Activated CD4-positive, alpha-beta T cell treated with anti-CD3 and anti-CD28 coated beads for 36 hours (primary cell): Measurements from ENCODE around the gene TFF2. TPM values are rescaled to one million over a fixed set of nuclear protein-coding genes. Genes with fewer than 3 reads are reported as not detected.

Experiments
- ATAC-seq: fragments of 200-7000 bp; cut with Tn5 transposase; one replicate; pipeline ENCODE4 v1.10.0; 2021; ENCODE audit warnings: mild to moderate bottlenecking, moderate library complexity
- CTCF ChIA-PET: fragments of 350-600 bp; sonication (Branson Sonifier 250); formaldehyde crosslinking; loops from one replicate; lab custom pipeline; 2021; ENCODE audit warnings: antibody characterized with exemption; lab: Charles Lee
- POLR2A ChIA-PET: fragments of 350-600 bp; sonication (Branson Sonifier 250); formaldehyde crosslinking; loops from one replicate; lab custom pipeline; 2021; ENCODE audit warnings: antibody characterized with exemption, inconsistent platforms; lab: Charles Lee
- DNase-seq: peaks from one replicate; pipeline ENCODE4 v3.0.0-alpha.2; 2020
- H3K27ac Mint-ChIP-seq: one replicate; pipeline ENCODE4 v1.8.0; 2021; ENCODE audit warnings: mixed read lengths
- H3K27me3 Mint-ChIP-seq: one replicate; pipeline ENCODE4 v1.8.0; 2021; ENCODE audit warnings: mixed read lengths
- H3K36me3 Mint-ChIP-seq: one replicate; pipeline ENCODE4 v1.8.0; 2021; ENCODE audit warnings: low read depth, mixed read lengths
- H3K4me1 Mint-ChIP-seq: one replicate; pipeline ENCODE4 v1.8.0; 2021; ENCODE audit warnings: mixed read lengths
- H3K4me3 Mint-ChIP-seq: one replicate; pipeline ENCODE4 v1.8.0; 2021; ENCODE audit warnings: mild to moderate bottlenecking, moderate library complexity, mixed read lengths
- H3K9me3 Mint-ChIP-seq: one replicate; pipeline ENCODE4 v1.8.0; 2021; ENCODE audit warnings: low read depth, mixed read lengths
- intact Hi-C, 2 experiments: fragments of 100-400 bp; cut with DNase I in 1 of 2; cut with micrococcal nuclease in 1 of 2; formaldehyde crosslinking; loops; one replicate each; pipeline versions ENCODE4 v1.14.2 to v1.15.1; 2022 to 2024; cut with DNase I, micrococcal nuclease
- total RNA-seq, 2 experiments: library from RNA; stranded (reverse); gene quantifications; one replicate each; pipeline ENCODE4 v1.2.3, GENCODE V29; 2021

Gene TFF2
- total RNA-seq, 2 experiments from 2014 or later: not detected

- H3K4me1 Mint-ChIP-seq: peaks cover 11% of the 10 kb centered on the region
- H3K27ac Mint-ChIP-seq: no peak overlapping the region
- POLR2A ChIA-PET: no interaction called here
- ATAC-seq (no peak), DNase-seq (no peak)
- H3K27me3 Mint-ChIP-seq: no peaks in the 10 kb centered on the region
- intact Hi-C loops: no loop called here
- H3K4me3 Mint-ChIP-seq: no peak overlapping the region
- peaks cover 3% of the 10 kb centered on the region for H3K36me3 Mint-ChIP-seq
- CTCF ChIA-PET: no interaction called here
- H3K9me3 Mint-ChIP-seq: no peaks in the 10 kb centered on the region
These were observed 15.0 kb upstream of the TFF2 start for GRCh38 chr21:42365770-42366169.

GRCh38 chr21:42364304-42364865, 13.6 kb upstream of the TFF2 start:
- intact Hi-C loops: no loop called here
- CTCF ChIA-PET: no interaction called here
- Mint-ChIP-seq H3K9me3 (no peaks in the 10 kb centered on the region), H3K27me3 (no peaks in the 10 kb centered on the region), H3K4me3 (no peak overlapping the region), H3K27ac (no peak overlapping the region), H3K4me1 (peaks cover 8% of the 10 kb centered on the region), H3K36me3 (no peaks in the 10 kb centered on the region)
- ATAC-seq (no peak), DNase-seq (no peak)
- POLR2A ChIA-PET: no interaction called here

GRCh38 chr21:42363312-42363711, 12.5 kb upstream of the TFF2 start:
- ChIA-PET POLR2A (interaction anchor here (0.7 kb wide), 1 partner anchor 144 kb away, joined by 3 read pairs; no protein-coding TSS in a partner anchor), CTCF (no interaction called here)
- no peaks in the 10 kb centered on the region for H3K36me3 Mint-ChIP-seq
- no peak overlapping the region for H3K27ac Mint-ChIP-seq
- intact Hi-C loops: no loop called here
- ATAC-seq (no peak), DNase-seq (no peak)
- no peak overlapping the region for H3K4me3 Mint-ChIP-seq
- H3K4me1 Mint-ChIP-seq: peaks cover 7% of the 10 kb centered on the region
- H3K9me3 Mint-ChIP-seq: no peaks in the 10 kb centered on the region
- H3K27me3 Mint-ChIP-seq: no peaks in the 10 kb centered on the region

GRCh38 chr21:42362700-42363099, 11.9 kb upstream of the TFF2 start:
- H3K4me1 Mint-ChIP-seq: peaks cover 2% of the 10 kb centered on the region
- H3K36me3 Mint-ChIP-seq: no peaks in the 10 kb centered on the region
- H3K4me3 Mint-ChIP-seq: no peak overlapping the region
- CTCF ChIA-PET: interaction anchor here (0.6 to 1.1 kb wide), 3 partner anchors 18 to 163 kb away, joined by 3 read pairs; no protein-coding TSS in a partner anchor
- POLR2A ChIA-PET: interaction anchor here (0.6 to 0.7 kb wide), 2 partner anchors 10 to 143 kb away, joined by 3 read pairs; no protein-coding TSS in a partner anchor
- no peak overlapping the region for H3K27ac Mint-ChIP-seq
- no peak for DNase-seq
- H3K9me3 Mint-ChIP-seq: no peaks in the 10 kb centered on the region
- intact Hi-C loops: no loop called here
- H3K27me3 Mint-ChIP-seq: no peaks in the 10 kb centered on the region
- no peak for ATAC-seq

GRCh38 chr21:42362198-42362597, 11.4 kb upstream of the TFF2 start:
- no peak for DNase-seq
- CTCF ChIA-PET: interaction anchor here (0.6 to 1.7 kb wide), 5 partner anchors 12 to 163 kb away, joined by 3 to 9 read pairs (median 3); no protein-coding TSS in a partner anchor
- Mint-ChIP-seq H3K4me3 (no peak overlapping the region), H3K4me1 (no peaks in the 10 kb centered on the region), H3K36me3 (no peaks in the 10 kb centered on the region), H3K9me3 (no peaks in the 10 kb centered on the region), H3K27ac (no peak overlapping the region), H3K27me3 (no peaks in the 10 kb centered on the region)
- intact Hi-C loops: no loop called here
- no peak for ATAC-seq
- POLR2A ChIA-PET: interaction anchor here (0.6 kb wide), 1 partner anchor 10 kb away, joined by 3 read pairs; no protein-coding TSS in a partner anchor

GRCh38 chr21:42361286-42361685, 10.5 kb upstream of the TFF2 start:
- DNase-seq: no peak
- Mint-ChIP-seq H3K9me3 (peaks cover 6% of the 10 kb centered on the region), H3K27ac (no peak overlapping the region), H3K4me1 (no peaks in the 10 kb centered on the region), H3K27me3 (no peaks in the 10 kb centered on the region), H3K4me3 (no peak overlapping the region), H3K36me3 (no peaks in the 10 kb centered on the region)
- no peak for ATAC-seq
- ChIA-PET CTCF (interaction anchor here (0.8 to 1.7 kb wide), 11 partner anchors 13 to 175 kb away, joined by 3 to 9 read pairs (median 4); no protein-coding TSS in a partner anchor), POLR2A (no interaction called here)
- intact Hi-C loops: no loop called here

- POLR2A ChIA-PET: no interaction called here
- H3K27me3 Mint-ChIP-seq: no peaks in the 10 kb centered on the region
- peak; percentile 62 for DNase-seq
- H3K27ac Mint-ChIP-seq: no peak overlapping the region
- no peaks in the 10 kb centered on the region for H3K36me3 Mint-ChIP-seq
- ATAC-seq: peak; percentile 54
- H3K4me3 Mint-ChIP-seq: no peak overlapping the region
- H3K4me1 Mint-ChIP-seq: no peaks in the 10 kb centered on the region
- peaks cover 6% of the 10 kb centered on the region for H3K9me3 Mint-ChIP-seq
- CTCF ChIA-PET: interaction anchor here (1.0 to 1.6 kb wide), 7 partner anchors 14 to 176 kb away, joined by 3 to 9 read pairs (median 5); no protein-coding TSS in a partner anchor
- intact Hi-C loops: loop anchor here (1.0 kb wide), 1 partner anchor 90 kb away; no protein-coding TSS in a partner anchor
These were observed 9.5 kb upstream of the TFF2 start for GRCh38 chr21:42360317-42360716.

- ATAC-seq (no peak), DNase-seq (no peak)
- Mint-ChIP-seq H3K27ac (no peak overlapping the region), H3K36me3 (no peaks in the 10 kb centered on the region), H3K27me3 (no peaks in the 10 kb centered on the region), H3K4me1 (no peaks in the 10 kb centered on the region), H3K9me3 (peaks cover 13% of the 10 kb centered on the region), H3K4me3 (no peak overlapping the region)
- intact Hi-C loops: no loop called here
- ChIA-PET POLR2A (no interaction called here), CTCF (interaction anchor here (0.7 kb wide), 1 partner anchor 51 kb away, joined by 4 read pairs; no protein-coding TSS in a partner anchor)
These were observed 8.1 kb upstream of the TFF2 start for GRCh38 chr21:42358937-42359336.

- Mint-ChIP-seq H3K27ac (no peak overlapping the region), H3K4me3 (no peak overlapping the region), H3K36me3 (no peaks in the 10 kb centered on the region), H3K27me3 (no peaks in the 10 kb centered on the region), H3K9me3 (peaks cover 16% of the 10 kb centered on the region), H3K4me1 (no peaks in the 10 kb centered on the region)
- ChIA-PET CTCF (no interaction called here), POLR2A (no interaction called here)
- ATAC-seq: no peak
- DNase-seq: no peak
- intact Hi-C loops: no loop called here
These were observed 7.5 kb upstream of the TFF2 start for GRCh38 chr21:42358261-42358660.

- DNase-seq: no peak
- no peak for ATAC-seq
- no peaks in the 10 kb centered on the region for H3K36me3 Mint-ChIP-seq
- H3K27ac Mint-ChIP-seq: no peak overlapping the region
- no peaks in the 10 kb centered on the region for H3K4me1 Mint-ChIP-seq
- H3K4me3 Mint-ChIP-seq: no peak overlapping the region
- POLR2A ChIA-PET: no interaction called here
- intact Hi-C loops: no loop called here
- H3K9me3 Mint-ChIP-seq: peaks cover 16% of the 10 kb centered on the region
- CTCF ChIA-PET: interaction anchor here (0.7 to 1.1 kb wide), 3 partner anchors 10 to 212 kb away, joined by 3 to 4 read pairs (median 4); no protein-coding TSS in a partner anchor
- no peaks in the 10 kb centered on the region for H3K27me3 Mint-ChIP-seq
These were observed 6.5 kb upstream of the TFF2 start for GRCh38 chr21:42357307-42357706.

GRCh38 chr21:42356650-42357049, 5.9 kb upstream of the TFF2 start:
- no peaks in the 10 kb centered on the region for H3K27me3 Mint-ChIP-seq
- H3K4me1 Mint-ChIP-seq: no peaks in the 10 kb centered on the region
- no peak overlapping the region for H3K4me3 Mint-ChIP-seq
- ATAC-seq (no peak), DNase-seq (no peak)
- peaks cover 16% of the 10 kb centered on the region for H3K9me3 Mint-ChIP-seq
- H3K36me3 Mint-ChIP-seq: no peaks in the 10 kb centered on the region
- CTCF ChIA-PET: interaction anchor here (0.7 to 1.1 kb wide), 4 partner anchors 11 to 124 kb away, joined by 3 to 4 read pairs (median 3); no protein-coding TSS in a partner anchor
- intact Hi-C loops: no loop called here
- H3K27ac Mint-ChIP-seq: no peak overlapping the region
- POLR2A ChIA-PET: no interaction called here

GRCh38 chr21:42356046-42356445, 5.3 kb upstream of the TFF2 start:
- Mint-ChIP-seq H3K27me3 (no peaks in the 10 kb centered on the region), H3K36me3 (no peaks in the 10 kb centered on the region), H3K4me1 (no peaks in the 10 kb centered on the region), H3K27ac (no peak overlapping the region), H3K9me3 (peaks cover 16% of the 10 kb centered on the region), H3K4me3 (no peak overlapping the region)
- ChIA-PET POLR2A (no interaction called here), CTCF (interaction anchor here (0.7 to 1.1 kb wide), 2 partner anchors 18 to 125 kb away, joined by 3 read pairs; no protein-coding TSS in a partner anchor)
- DNase-seq (no peak), ATAC-seq (no peak)
- intact Hi-C loops: no loop called here
